ENCODE data around the gene EYS. TPM values are rescaled to one million over a fixed set of nuclear protein-coding genes. Genes with fewer than 3 reads are reported as not detected.

The EYS gene
- total RNA-seq, 2 experiments from 2014 or later: not detected

DNA sequence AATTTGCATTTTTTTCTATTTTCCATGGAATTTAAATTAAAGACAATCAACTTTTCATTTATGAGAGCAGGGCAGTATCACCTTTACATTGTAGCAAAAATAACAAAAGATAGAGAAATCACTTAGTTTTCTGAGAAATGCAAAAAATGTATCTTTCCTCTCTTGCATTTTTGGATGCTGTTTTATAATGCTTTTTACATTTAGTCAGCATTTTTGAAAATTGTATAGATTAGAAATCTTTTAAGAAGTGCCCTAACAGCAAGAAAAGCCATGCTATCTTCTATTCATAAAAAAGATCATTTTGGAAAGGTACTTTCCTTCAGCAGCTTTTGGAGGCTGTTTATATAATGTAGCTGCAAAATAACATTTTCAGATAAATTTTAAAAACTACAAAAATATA, 421.8 kb downstream of the EYS start:
- Histone ChIP-seq H3K36me3 (ENCODE audit: insufficient read depth, low read length) (no peaks in the 10 kb centered on the region), H3K27me3 (ENCODE audit: control insufficient read depth in 1 of 2, insufficient read depth in 2 of 2, low read length in 2 of 2) (no peaks in the 10 kb centered on the region), H3K27ac (ENCODE audit: low read depth in 1 of 2, low read length in 2 of 2) (no peak overlapping the region), H3K4me1 (ENCODE audit: insufficient read depth, low read length) (no peaks in the 10 kb centered on the region), H3K4me3 (ENCODE audit: low read length) (no peak overlapping the region), H3K9me3 (ENCODE audit: control insufficient read depth in 1 of 2, insufficient read depth in 1 of 2, low read length in 2 of 2) (no peaks in the 10 kb centered on the region)
- Mint-ChIP-seq H3K27ac (no peak overlapping the region), H3K9me3 (peaks cover 8% of the 10 kb centered on the region), H3K4me3 (no peak overlapping the region), H3K27me3 (no peaks in the 10 kb centered on the region), H3K36me3 (ENCODE audit: low read depth) (no peaks in the 10 kb centered on the region), H3K4me1 (ENCODE audit: low read depth) (no peaks in the 10 kb centered on the region)
- intact Hi-C loops (cut with DNase I, micrococcal nuclease): no loop called here
- ATAC-seq (ENCODE audit: poor library complexity) (no peak), DNase-seq (no peak)
- CTCF ChIA-PET: no interaction called here
- POLR2A ChIA-PET: no interaction called here
- TF ChIP-seq, protein P1, sequence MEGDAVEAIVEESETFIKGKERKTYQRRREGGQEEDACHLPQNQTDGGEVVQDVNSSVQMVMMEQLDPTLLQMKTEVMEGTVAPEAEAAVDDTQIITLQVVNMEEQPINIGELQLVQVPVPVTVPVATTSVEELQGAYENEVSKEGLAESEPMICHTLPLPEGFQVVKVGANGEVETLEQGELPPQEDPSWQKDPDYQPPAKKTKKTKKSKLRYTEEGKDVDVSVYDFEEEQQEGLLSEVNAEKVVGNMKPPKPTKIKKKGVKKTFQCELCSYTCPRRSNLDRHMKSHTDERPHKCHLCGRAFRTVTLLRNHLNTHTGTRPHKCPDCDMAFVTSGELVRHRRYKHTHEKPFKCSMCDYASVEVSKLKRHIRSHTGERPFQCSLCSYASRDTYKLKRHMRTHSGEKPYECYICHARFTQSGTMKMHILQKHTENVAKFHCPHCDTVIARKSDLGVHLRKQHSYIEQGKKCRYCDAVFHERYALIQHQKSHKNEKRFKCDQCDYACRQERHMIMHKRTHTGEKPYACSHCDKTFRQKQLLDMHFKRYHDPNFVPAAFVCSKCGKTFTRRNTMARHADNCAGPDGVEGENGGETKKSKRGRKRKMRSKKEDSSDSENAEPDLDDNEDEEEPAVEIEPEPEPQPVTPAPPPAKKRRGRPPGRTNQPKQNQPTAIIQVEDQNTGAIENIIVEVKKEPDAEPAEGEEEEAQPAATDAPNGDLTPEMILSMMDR (IDR thresholded peaks at IDR 0.05): no peak

DNA sequence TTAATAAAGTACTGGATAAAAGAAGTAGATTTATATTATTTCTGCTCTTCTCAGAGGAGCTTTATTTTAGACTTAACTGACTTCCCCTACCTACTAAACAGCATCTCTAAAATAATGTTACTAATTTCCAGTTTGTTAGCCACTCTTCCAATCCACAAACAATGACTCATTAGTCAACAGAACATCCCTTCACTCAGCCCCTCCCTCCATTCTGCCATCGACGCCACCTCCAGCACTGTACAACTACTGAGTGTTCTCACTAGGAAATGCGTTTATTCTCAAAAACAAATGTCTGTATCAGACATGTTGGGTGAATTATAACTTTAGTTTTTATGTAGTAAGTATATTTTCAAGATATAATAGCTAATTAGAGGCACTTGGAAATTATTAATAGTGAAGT, 427.0 kb downstream of the EYS start:
- no peak overlapping the region for H3K27ac Mint-ChIP-seq
- TF ChIP-seq, protein P1 (IDR thresholded peaks at IDR 0.05): no peak
- H3K27ac ChIP-seq (ENCODE audit: low read depth in 1 of 2, low read length in 2 of 2): no peak overlapping the region
- no peak for ATAC-seq (ENCODE audit: poor library complexity)
- no peaks in the 10 kb centered on the region for H3K36me3 ChIP-seq (ENCODE audit: insufficient read depth, low read length)
- no peak overlapping the region for H3K4me3 Mint-ChIP-seq
- no peaks in the 10 kb centered on the region for H3K9me3 ChIP-seq (ENCODE audit: control insufficient read depth in 1 of 2, insufficient read depth in 1 of 2, low read length in 2 of 2)
- no peak overlapping the region for H3K4me3 ChIP-seq (ENCODE audit: low read length)
- no peaks in the 10 kb centered on the region for H3K36me3 Mint-ChIP-seq (ENCODE audit: low read depth)
- H3K4me1 Mint-ChIP-seq (ENCODE audit: low read depth): no peaks in the 10 kb centered on the region
- H3K4me1 ChIP-seq (ENCODE audit: insufficient read depth, low read length): no peaks in the 10 kb centered on the region
- ChIA-PET CTCF (no interaction called here), POLR2A (no interaction called here)
- intact Hi-C loops (cut with DNase I, micrococcal nuclease): no loop called here
- no peak for DNase-seq
- no peaks in the 10 kb centered on the region for H3K27me3 Mint-ChIP-seq
- peaks cover 14% of the 10 kb centered on the region for H3K9me3 Mint-ChIP-seq
- no peaks in the 10 kb centered on the region for H3K27me3 ChIP-seq (ENCODE audit: control insufficient read depth in 1 of 2, insufficient read depth in 2 of 2, low read length in 2 of 2)

DNA sequence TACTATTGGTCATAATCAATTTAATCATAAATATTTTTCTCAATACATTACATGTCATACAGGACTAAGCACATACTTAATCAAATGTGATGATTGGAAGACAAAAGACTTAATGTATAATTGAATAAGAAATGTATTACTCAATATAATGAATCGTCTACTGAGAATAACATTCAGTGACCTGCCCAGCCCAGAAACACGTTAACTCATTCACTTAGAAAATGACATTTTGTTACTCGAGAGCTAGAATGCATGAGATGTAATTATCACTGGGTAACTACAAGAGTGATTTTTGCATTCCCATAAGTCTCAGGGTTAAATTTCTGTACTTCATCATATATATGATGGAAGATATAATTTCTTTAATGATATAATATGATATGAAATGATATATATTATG, 444.8 kb downstream of the EYS start:
- no peaks in the 10 kb centered on the region for H3K9me3 ChIP-seq (ENCODE audit: control insufficient read depth in 1 of 2, insufficient read depth in 1 of 2, low read length in 2 of 2)
- TF ChIP-seq, protein P1 (IDR thresholded peaks at IDR 0.05): no peak
- ChIA-PET POLR2A (no interaction called here), CTCF (no interaction called here)
- H3K27ac ChIP-seq (ENCODE audit: low read depth in 1 of 2, low read length in 2 of 2): no peak overlapping the region
- no peaks in the 10 kb centered on the region for H3K4me1 Mint-ChIP-seq (ENCODE audit: low read depth)
- H3K9me3 Mint-ChIP-seq: peaks cover 4% of the 10 kb centered on the region
- intact Hi-C loops (cut with DNase I, micrococcal nuclease): no loop called here
- H3K4me1 ChIP-seq (ENCODE audit: insufficient read depth, low read length): no peaks in the 10 kb centered on the region
- DNase-seq (no peak), ATAC-seq (ENCODE audit: poor library complexity) (no peak)
- no peak overlapping the region for H3K27ac Mint-ChIP-seq
- no peaks in the 10 kb centered on the region for H3K27me3 ChIP-seq (ENCODE audit: control insufficient read depth in 1 of 2, insufficient read depth in 2 of 2, low read length in 2 of 2)
- no peaks in the 10 kb centered on the region for H3K36me3 Mint-ChIP-seq (ENCODE audit: low read depth)
- H3K36me3 ChIP-seq (ENCODE audit: insufficient read depth, low read length): no peaks in the 10 kb centered on the region
- no peak overlapping the region for H3K4me3 ChIP-seq (ENCODE audit: low read length)
- H3K27me3 Mint-ChIP-seq: no peaks in the 10 kb centered on the region
- H3K4me3 Mint-ChIP-seq: no peak overlapping the region
